Epithelial cell of esophagus (primary cell): ENCODE results near the gene ACBD5.
A peak's percentile ranks its signal among the peaks of the same experiment; 100 is the strongest.

ENCODE experiments used
- DNase-seq: peaks from one replicate; pipeline ENCODE4 v3.0.0; 2010; ENCODE audit warnings: low read depth
- H3K4me3 ChIP-seq: 2 replicates; pipeline ENCODE4 v1.5.1; 2011; ENCODE audit warnings: mild to moderate bottlenecking, low read length, control low read depth
- CTCF ChIP-seq: IDR thresholded peaks from 2 replicates; pipeline ENCODE4 v1.5.1; 2011; ENCODE audit warnings: low read depth, mild to moderate bottlenecking, low read length, control low read depth, inconsistent platforms; ENCODE audit not compliant: insufficient read depth; ENCODE audit errors: missing control alignments

The ACBD5 gene

GRCh38 chr10:27152687-27153086, 87.9 kb downstream of the ACBD5 start:
- TF ChIP-seq CTCF: no peak
- DNase-seq: no peak
- H3K4me3 ChIP-seq: peak overlapping the region; percentile 90

GRCh38 chr10:27150261-27150660, 90.3 kb downstream of the ACBD5 start:
- H3K4me3 ChIP-seq: no peak overlapping the region
- TF ChIP-seq CTCF: no peak
- peak; percentile 9 for DNase-seq

GRCh38 chr10:27147701-27148100, 92.9 kb downstream of the ACBD5 start:
- DNase-seq: no peak
- H3K4me3 ChIP-seq: no peak overlapping the region

GRCh38 chr10:27145937-27146336, 94.7 kb downstream of the ACBD5 start:
- TF ChIP-seq CTCF: no peak
- DNase-seq: no peak

More at GRCh38 chr10:27147701-27148100, 92.9 kb downstream of the ACBD5 start:
- no peak for TF ChIP-seq CTCF

More at GRCh38 chr10:27145937-27146336, 94.7 kb downstream of the ACBD5 start:
- H3K4me3 ChIP-seq: no peak overlapping the region
